ENCODE results near the gene C1orf94.
A peak's percentile ranks its signal among the peaks of the same experiment; 100 is the strongest.

The C1orf94 gene

DNA sequence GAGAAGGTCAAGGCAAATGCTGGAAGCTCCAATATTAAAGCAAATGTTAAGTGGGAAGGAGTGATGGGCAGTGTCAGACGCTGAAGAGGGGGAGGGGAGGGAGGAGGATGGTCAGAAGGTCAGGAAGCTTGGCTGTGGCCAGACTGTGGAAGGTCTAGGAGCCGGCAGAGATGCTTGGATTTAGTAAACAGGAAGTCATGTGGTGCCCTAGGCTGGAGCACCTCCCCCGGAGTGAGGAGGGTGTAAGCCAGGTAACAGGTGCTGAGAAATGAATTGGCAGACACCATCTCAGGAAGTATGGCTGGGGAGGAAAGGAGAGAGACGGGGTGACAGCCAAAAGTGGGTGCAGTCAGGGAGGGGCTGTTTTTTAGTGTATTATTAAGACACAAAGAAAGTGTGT lies 29.4 kb upstream of the C1orf94 start:
- no peak for DNase-seq (ENCODE audit: low spot score)
- in situ Hi-C loops (cut with MboI; ENCODE audit: low sequenced_read_pairs, unreplicated experiment), result no loop called here
- TF ChIP-seq, protein P1, sequence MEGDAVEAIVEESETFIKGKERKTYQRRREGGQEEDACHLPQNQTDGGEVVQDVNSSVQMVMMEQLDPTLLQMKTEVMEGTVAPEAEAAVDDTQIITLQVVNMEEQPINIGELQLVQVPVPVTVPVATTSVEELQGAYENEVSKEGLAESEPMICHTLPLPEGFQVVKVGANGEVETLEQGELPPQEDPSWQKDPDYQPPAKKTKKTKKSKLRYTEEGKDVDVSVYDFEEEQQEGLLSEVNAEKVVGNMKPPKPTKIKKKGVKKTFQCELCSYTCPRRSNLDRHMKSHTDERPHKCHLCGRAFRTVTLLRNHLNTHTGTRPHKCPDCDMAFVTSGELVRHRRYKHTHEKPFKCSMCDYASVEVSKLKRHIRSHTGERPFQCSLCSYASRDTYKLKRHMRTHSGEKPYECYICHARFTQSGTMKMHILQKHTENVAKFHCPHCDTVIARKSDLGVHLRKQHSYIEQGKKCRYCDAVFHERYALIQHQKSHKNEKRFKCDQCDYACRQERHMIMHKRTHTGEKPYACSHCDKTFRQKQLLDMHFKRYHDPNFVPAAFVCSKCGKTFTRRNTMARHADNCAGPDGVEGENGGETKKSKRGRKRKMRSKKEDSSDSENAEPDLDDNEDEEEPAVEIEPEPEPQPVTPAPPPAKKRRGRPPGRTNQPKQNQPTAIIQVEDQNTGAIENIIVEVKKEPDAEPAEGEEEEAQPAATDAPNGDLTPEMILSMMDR (IDR thresholded peaks at IDR 0.05; ENCODE audit: borderline replicate concordance, control extremely low read depth, extremely low read depth, insufficient read depth, missing control alignments), result no peak

DNA sequence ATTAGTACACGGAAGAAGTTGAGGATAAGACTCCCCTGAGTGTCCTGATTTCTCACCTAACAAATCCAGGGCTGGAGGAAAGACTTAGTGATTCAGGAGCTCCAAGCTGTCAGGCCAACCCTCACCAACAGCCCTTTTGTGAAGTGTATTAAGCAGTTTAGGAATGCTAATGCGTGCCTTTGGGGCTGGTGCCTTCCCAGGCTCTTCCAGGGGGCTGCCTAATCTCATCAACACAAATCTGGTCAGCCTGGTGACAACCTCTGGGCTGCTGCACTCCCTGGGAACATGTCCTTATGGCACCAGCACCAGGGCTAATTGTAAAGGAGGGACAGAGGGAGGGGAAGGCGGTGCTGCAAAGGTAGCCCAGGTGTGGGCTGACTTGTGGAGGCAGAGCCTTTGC lies 27.2 kb upstream of the C1orf94 start:
- TF ChIP-seq, protein P1 (IDR thresholded peaks at IDR 0.05; ENCODE audit: borderline replicate concordance, control extremely low read depth, extremely low read depth, insufficient read depth, missing control alignments), result no peak
- in situ Hi-C loops (cut with MboI; ENCODE audit: low sequenced_read_pairs, unreplicated experiment), result no loop called here
- DNase-seq (ENCODE audit: low spot score), result no peak

DNA sequence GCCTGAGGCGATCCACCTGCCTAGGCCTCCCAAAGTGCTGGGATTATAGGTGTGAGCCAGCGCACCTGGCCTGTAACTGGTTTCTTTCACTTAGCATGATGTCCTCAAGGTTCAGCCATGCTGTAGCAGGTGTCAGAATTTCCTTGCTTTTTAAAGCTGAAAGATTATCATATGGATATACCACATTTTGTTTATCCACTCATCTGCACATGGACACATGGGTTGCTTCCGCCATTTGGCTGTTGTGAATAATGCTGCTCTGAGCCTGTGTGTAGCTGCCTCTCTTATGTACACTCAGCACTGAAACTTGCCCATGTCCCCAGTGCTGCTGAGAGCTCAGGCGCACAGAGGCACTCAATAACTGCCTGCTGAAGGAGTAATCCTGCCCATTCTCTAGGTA lies 23.5 kb upstream of the C1orf94 start:
- DNase-seq (ENCODE audit: low spot score), result no peak
- in situ Hi-C loops (cut with MboI; ENCODE audit: low sequenced_read_pairs, unreplicated experiment), result no loop called here

DNA sequence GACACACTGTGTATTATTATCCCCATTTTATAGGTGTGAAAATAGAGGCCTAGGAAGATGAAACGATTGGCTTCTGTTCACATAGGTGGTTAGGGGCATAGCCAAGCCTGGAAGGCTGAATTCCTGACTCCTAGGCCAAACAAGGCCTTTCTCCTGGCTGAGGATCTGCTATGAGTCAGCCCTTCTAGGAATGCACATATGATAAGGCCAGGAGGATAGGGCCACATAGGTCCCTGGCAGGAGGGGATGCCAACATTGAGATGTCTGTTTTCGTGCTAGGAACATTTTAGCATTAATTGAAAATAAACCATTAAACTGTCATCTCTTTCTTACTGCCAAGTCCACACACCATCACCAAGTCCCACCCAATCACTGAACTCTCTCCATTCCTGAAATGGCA lies 20.8 kb upstream of the C1orf94 start:
- DNase-seq (ENCODE audit: low spot score), result no peak
- in situ Hi-C loops (cut with MboI; ENCODE audit: low sequenced_read_pairs, unreplicated experiment), result no loop called here
- TF ChIP-seq, protein P1 (IDR thresholded peaks at IDR 0.05; ENCODE audit: borderline replicate concordance, control extremely low read depth, extremely low read depth, insufficient read depth, missing control alignments), result no peak

More for the DNA sequence above, 23.5 kb upstream of the C1orf94 start:
- TF ChIP-seq, protein P1 (IDR thresholded peaks at IDR 0.05; ENCODE audit: borderline replicate concordance, control extremely low read depth, extremely low read depth, insufficient read depth, missing control alignments), result no peak

DNA sequence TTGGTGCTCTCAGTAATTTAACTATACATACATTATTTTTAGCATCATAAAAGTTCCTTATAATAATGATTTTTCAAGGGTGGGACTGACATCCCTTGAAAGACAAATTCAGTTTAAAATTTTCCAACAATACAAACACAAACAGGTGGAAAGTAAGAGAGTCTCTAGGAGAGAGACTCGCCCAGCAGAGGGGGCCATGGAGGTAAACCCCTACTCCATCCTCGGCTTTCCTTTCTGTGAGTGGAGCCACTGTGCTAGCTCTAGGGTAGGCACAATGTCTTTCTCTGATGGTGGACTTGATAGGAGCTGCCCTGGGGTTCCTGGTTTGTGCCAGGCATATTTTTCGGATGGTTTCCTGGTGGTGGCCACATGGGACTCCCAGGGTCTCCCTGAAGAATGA lies 20.0 kb upstream of the C1orf94 start:
- in situ Hi-C loops (cut with MboI; ENCODE audit: low sequenced_read_pairs, unreplicated experiment), result no loop called here
- TF ChIP-seq, protein P1 (IDR thresholded peaks at IDR 0.05; ENCODE audit: borderline replicate concordance, control extremely low read depth, extremely low read depth, insufficient read depth, missing control alignments), result no peak
- DNase-seq (ENCODE audit: low spot score), result no peak

DNA sequence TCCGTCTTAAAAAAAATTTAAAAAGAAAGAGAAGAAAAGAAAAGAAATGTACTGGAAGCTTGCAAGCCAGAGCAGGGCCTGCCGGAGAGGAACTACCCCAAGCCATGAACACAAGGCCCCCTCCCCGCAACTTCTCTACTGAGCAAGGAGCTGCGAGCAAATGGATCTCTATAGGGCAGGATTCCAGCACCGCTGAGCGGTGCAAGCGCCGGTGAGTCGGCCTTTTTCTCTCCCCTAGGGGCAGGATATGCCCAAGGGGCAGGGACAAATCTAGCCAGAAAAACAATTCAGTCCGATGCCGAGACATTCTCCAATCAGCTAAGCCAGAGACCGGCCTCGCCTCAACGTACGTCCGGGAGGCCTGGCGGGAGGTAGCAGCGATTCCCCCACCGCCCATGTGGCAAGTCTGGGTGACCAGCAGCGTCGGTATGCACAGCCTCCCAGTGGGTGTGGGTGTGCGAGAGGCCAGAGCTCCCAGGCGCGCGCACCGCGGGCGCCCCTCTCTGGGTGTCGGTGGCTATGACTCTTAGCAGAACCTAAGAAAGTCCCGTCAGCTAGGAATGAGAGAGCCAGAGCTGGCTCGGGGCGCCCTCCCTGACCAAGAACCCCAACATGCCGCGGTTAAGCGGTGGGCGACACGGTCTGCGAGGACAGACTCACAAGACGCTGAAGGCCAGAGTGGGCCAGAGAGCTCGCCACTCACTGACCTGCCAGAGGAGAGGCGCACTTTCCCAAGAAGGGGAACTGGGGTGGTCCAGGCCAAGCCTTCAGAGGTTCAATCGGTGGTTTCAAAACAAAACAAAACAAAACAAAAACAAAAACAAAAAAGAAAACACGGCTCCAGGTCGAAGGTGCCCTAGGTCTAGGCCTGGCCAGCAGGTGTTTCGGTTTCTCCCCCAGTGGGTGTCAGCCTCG lies 13.6 kb upstream of the C1orf94 start:
- in situ Hi-C loops (cut with MboI; ENCODE audit: low sequenced_read_pairs, unreplicated experiment), result no loop called here
- DNase-seq (ENCODE audit: low spot score), result peak; percentile 82

More for the DNA sequence above, 13.6 kb upstream of the C1orf94 start:
- TF ChIP-seq, protein P1 (IDR thresholded peaks at IDR 0.05; ENCODE audit: borderline replicate concordance, control extremely low read depth, extremely low read depth, insufficient read depth, missing control alignments), result peak; percentile 76

All from GM13976 (cell line).